Activated CD4-positive, alpha-beta T cell treated with anti-CD3 and anti-CD28 coated beads, Interleukin-2, amount 50 U/mL, for 1 hour (primary cell): ENCODE data around the gene MCM3AP.
"Not testable (repeated sequence)": the region's sequence is repeated elsewhere in the genome, so short reads cannot be mapped to it uniquely, and the experiment has no call there.

ENCODE experiments used
- DNase-seq: peaks from one replicate; pipeline ENCODE4 v3.0.0-alpha.2; 2020

MCM3AP gene

DNA sequence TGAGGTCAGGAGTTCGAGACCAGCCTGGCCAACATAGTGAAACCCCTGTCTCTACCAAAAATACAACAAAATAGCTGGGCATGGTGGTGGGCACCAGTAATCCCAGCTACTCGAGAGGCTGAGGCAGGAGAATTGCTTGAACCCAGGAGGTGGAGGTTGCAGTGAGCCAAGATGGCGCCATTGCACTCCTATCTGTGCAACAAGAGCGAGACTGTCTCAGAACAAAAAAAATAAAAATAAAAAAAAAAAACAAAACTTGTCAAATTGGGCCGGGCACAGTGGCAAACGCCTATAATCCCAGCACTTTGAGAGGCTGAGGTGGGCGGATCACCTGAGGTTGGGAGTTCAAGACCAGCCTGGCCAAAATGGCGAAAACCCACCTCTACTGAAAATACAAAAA, 24.8 kb upstream of the MCM3AP start:
- DNase-seq: not testable (repeated sequence)

DNA sequence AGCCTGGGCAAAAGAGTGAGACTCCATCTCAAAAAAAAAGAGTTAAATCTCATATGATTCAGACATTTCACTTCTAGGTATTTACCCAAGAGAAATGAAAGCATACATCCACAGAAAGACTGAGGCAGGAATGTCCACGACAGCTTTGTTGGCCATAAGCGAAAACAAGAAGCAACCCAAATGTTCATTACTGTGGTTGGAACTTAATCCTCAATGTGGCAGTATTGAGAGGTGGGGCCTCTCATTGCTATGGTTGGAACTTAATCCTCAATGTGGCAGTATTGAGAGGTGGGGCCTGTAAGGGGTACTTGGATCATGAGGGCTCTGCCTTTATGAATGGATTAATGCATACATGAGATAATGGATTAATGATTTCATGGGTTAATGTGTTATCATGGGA, 23.0 kb upstream of the MCM3AP start:
- no peak for DNase-seq

DNA sequence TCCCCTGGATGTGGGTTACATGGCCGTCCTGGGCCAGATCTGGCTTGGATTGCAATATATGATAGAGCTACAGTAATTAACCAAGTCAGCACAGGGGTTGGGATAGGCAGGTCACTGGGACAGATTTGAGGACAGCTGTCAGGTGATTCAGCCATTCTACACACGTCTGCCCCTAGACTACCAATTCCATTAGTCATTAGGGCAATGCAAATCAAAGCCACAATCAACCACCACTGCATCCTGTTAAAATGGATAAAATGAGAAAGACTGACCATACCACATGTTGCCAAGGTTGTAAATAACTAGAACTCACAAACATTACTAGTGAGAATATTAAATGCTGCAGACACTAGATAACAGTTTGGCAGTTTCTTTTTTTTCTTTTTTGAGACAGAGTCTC, 22.2 kb upstream of the MCM3AP start:
- DNase-seq: no peak

- no peak for DNase-seq
Measured at GRCh38 chr21:46304955-46305354, 19.5 kb upstream of the MCM3AP start.

DNA sequence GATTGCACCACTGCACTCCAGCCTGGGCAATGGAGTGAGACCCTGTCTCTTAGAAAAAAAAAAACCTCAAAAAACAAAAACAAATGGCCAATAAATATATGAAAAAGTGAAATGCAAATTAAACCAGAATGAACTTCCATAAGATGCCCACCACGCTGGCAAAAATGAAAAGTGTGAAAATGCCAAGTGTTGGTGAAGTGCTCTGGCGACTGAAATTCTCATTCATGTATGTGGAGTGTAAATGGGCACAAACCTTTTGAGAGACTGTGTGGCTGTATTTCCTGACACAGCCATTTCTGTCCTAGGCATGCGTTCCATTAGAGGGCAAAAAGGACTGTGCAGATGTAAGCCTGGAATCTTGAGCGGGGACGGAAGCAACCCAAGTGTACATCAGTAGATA, 19.0 kb upstream of the MCM3AP start:
- DNase-seq: no peak

DNA sequence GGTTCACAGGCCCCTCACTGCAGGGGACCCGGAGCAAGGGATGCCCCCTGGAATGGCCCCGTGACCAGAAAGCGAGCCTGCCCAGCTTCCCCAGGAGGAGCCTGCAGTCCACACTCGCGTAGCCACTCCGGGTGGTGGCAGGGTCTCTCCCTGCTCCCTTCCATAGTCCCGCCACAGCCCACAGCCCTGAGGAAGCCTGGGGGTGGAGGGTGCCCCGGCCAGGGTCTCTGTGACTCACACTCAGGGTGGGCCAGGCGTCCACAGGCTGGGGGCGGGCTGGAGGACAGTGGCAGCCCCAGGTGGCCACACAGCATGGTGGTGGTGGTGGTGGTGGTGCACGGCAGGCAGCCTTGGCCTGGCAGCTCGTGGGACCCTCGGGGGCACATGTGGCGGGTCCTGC, 16.3 kb upstream of the MCM3AP start:
- no peak for DNase-seq

DNA sequence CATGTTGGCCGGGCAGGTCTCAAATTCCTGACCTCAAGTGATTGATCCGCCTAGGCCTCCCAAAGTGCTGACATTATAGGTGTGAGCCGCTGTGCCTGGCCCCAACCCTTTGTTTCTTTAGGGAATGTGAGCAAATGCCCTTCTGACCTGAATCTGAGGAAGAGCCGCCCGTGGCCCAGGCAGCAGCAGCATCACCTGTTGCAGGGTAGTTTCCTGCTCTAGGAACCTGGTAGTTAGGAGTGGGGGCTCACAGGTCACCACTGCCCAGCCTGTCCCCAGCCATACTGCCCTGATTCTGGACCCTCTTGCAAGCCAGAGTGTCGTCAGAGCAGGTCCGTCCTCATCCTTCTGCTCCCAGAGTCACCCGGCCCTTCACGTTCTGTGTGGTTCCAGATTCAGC, 13.8 kb upstream of the MCM3AP start:
- no peak for DNase-seq

DNA sequence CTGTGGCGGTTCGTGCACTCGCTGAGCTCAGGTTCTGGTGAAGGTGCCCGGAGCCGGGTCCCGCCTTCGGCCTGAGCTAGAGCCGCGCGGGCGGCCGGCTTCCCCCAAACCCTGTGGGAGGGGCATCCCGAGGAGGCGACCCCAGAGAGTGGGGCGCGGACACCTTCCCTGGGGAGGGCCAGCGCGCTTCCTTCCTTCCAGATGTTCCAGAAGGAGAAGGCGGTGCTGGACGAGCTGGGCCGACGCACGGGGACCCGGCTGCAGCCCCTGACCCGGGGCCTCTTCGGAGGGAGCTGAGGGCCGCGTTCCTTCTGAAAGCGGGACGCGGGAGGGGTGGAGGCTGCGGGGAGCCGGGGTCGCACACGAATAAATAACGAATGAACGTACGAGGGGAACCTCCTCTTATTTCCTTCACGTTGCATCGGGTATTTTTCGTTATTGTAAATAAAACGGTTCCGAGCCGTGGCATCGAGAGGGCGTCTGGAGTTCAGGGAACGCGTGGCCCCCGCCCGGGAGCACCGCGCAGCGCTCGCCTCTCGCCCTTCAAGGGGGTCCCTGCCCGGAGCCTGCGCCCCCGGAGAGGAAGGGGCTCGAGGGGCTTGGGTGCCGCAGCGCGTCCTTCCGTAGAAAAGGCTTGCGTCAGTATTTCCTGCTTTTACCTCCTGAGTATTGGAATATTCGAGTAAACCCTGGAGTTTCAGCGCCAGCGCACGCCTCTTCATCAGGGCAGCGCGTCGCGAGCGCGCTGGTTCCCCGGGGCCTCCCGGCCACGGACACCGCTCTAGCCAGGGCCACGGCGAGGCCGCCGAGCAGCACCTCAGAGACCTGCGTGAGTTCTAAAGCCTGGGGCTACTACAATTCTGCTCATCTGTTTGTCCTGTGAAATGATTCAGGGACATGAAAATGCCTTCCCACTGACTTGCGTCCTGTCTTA, 12.2 kb upstream of the MCM3AP start:
- DNase-seq: no peak

- DNase-seq: peak; percentile 43
Measured at GRCh38 chr21:46295996-46296752, 10.8 kb upstream of the MCM3AP start.

GRCh38 chr21:46295177-46295770, 9.9 kb upstream of the MCM3AP start:
- no peak for DNase-seq

DNA sequence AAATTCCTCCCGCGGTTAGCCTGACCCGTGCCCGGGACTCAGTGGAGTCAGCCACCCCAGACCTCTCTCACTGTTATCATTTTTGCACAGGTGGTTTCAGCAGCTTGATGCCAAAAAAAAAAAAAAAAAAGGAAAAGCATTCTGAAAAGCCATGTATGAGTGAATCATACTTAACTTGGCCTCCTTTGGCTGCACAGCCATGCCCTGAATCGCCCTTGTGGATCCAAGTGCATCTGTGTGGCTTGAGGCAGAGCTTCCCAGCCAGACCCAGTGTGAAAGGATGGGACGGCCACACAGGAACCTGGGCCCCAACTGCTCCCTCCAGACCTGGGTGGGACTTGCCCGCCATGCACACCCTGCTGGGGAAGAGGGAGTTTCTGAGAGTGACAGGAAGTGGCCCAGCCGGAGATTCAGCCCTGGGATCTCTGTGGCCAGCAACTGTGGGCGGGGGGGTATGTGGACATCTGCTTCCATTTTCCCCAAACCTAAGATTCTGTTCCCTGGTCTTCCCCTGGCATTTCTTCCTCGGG, 9.3 kb upstream of the MCM3AP start:
- DNase-seq: no peak

DNA sequence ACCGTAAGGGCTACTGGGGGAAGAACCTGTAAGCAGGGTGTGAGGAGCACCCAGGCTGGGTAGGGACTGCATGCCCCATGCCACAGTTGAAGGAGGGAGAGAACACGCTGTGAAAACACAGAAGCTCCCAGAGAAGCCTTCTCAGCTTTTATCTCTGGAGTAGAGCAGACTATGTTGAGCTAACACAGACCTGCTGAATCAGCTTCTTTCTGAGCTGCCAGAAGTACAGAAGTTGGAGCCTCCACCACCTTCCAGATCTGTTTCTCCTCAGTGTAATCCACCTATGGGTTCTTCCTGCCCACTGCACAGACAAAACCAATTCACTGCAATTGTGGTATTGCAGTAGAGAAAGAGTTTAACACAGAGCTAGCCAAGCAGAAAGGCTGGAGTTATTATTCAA, 6.2 kb upstream of the MCM3AP start:
- DNase-seq: no peak

DNA sequence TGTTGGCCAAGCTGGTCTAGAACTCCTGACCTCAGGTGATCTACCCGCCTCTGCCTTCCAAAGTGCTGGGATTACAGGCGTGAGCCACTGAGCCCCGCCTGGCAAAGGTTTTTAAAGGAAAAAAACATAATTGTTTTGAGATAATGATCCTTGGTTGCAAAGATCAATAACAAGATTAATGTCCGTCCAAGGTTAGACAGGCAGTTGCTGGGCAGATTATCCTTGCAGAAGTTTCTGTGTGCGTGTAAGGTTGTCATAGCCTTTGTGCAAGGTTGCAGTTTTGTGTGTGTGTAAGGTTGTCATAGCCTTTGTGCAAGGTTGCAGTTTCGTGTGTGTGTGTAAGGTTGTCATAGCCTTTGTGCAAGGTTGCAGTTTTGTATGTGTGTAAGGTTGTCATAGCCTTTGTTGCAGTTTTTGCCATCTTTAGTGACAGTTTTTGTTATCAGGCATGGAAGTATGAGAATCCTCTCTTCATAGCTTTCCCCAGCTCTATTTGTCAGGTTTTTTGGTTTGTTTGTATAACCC, 4.3 kb upstream of the MCM3AP start:
- no peak for DNase-seq

- DNase-seq: no peak
Measured at GRCh38 chr21:46287541-46287940, 2.1 kb upstream of the MCM3AP start.

DNA sequence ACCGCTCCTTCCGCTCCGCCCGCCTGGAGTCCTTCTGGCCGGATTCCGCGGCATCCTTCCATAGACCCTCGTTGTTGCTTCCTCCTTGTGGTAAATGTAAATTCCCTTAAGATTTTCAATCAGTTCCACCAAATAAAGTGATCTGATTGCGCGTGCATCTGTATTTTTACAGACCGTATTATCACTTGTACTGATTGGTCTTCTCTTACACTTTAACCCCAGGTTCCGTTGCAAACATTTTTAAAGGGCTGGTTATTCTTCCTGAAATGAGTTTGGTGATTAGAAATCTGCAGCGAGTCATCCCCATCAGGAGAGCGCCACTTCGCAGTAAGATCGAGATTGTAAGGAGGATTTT, 1.2 kb upstream of the MCM3AP start:
- DNase-seq: no peak

- DNase-seq: peak; percentile 82
Measured at GRCh38 chr21:46285761-46286647, 593 bp upstream of the MCM3AP start, which contains the start of gene YBEY. TSS of gene YBEY (plus strand) at chr21:46286342. CDS start at chr21:46286914, 572 bp downstream.

- DNase-seq: no peak
Measured at GRCh38 chr21:46284733-46285132, 678 bp downstream of the MCM3AP start.

DNA sequence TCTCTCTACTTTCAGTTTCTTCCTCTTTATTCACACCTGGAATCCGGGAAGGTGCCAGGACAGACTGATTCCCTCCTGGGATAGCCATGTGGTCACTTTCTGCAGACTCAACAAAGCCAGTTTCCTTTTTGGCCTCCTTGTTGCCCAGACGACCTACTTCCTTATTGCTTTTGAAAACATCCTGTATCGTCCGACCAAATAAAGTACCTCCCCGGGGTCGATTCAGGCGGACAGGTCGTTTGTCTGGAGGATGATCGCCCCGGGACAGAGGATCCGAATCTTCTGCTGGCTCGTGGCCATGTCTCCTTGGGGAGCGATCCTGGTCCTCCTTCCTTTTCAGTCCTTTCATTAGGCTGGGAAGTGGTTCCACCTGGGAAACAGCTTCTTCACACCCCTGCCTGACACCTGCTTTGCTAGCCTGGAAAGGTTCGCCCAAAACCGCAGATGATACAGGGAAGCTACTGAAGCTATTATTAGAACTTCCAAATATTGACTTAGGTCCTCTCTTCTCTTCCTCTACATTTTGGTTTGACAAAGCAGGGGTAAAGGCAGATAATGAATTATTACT, 1.2 kb downstream of the MCM3AP start:
- DNase-seq: no peak

GRCh38 chr21:46274797-46275390, 10.5 kb downstream of the MCM3AP start:
- no peak for DNase-seq

- no peak for DNase-seq
Measured at GRCh38 chr21:46273341-46273740, 12.1 kb downstream of the MCM3AP start.

GRCh38 chr21:46269466-46269865, 15.9 kb downstream of the MCM3AP start:
- no peak for DNase-seq
